HG03097 (cell line): Measurements from ENCODE around the gene MTMR12.
"Not testable (repeated sequence)": the region's sequence is repeated elsewhere in the genome, so short reads cannot be mapped to it uniquely, and the experiment has no call there.

Source experiments
- ATAC-seq: cut with Tn5 transposase; IDR thresholded peaks from one replicate; pipeline ENCODE4 v1.9.1; 2021; ENCODE audit not compliant: unreplicated experiment, low FRiP score

Gene MTMR12

GRCh38 chr5:32241034-32241783 is 71.5 kb downstream of the MTMR12 start:
- ATAC-seq: no peak

GRCh38 chr5:32239385-32239784 is 73.4 kb downstream of the MTMR12 start:
- no peak for ATAC-seq

DNA sequence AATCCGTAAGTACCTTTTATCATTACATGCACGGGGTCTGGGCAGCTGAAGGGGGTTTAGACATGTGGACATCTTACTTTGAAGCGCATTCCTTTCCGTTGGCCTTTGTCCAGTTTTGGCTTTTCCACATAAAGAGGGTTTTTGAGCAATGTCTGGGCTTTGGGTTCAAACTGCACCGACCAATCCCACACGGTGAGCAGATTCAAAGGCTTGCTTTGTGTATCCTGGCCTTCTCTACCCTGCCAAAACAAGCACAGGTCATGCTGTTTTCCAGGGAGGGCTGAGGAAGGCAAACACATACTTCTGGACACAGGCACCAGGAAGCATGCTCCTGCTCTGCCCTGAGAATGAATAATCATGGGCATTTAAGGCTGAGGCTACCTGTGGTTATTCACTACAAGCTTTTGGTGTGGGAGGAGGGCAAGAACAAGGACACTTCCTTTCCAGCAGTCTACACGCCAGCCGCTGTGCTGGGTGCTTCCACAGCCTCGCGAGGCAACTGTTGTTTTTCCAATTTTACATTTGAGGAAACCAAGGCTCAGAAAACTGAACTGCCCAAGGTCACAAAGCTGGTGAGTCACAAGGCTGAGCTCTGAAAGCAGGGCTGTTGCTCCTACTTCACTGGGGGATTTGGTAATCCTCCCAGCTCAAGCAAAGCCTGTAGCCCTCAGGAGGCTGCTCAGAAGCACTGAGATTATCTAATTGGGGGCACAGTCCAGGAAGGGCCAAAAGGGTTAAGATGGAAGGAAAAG is 78.9 kb downstream of the MTMR12 start:
- no peak for ATAC-seq

DNA sequence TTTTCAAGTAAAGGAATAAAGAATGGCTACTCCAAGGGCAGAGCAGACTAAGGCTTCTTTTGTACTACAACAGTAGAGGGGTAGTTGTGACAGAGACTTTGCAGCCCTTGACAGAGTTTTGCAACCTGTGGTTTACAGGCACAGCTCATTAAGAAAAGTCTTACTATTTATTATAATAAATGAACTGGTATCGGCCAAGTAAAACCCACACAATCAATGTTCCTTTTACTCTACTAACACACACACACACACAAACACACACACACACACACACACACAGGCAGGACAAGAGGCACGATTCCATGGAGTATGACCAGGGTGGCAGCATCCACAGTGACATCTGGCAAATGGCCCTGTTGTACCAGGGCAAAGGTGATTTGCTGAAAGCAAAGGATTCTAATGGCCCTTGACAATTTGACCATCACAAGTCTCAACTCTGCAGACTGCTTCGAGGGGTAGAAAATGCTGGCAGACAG is 79.5 kb downstream of the MTMR12 start:
- ATAC-seq: no peak

GRCh38 chr5:32232441-32233219 is 80.1 kb downstream of the MTMR12 start:
- ATAC-seq: peak; percentile 81

DNA sequence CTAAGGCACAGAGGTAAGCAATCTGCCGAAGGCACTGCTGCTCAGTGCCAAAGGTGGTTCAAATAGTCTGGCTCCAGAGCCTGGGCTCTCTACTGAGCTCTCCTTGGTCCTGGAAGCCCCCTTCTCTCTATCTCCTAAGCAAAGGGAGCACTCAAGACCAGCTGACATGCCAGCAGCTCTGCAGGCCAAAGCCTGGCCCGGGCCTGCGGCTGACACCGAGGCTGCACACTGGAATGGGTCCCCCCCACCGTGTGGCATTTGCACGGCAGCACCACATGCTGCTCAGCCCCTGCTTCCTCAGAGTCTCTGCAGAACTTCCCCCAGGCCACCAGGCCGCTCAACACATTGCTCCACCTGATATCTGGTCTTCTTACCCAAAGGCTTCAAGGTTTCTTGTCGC is 80.8 kb downstream of the MTMR12 start:
- no peak for ATAC-seq

DNA sequence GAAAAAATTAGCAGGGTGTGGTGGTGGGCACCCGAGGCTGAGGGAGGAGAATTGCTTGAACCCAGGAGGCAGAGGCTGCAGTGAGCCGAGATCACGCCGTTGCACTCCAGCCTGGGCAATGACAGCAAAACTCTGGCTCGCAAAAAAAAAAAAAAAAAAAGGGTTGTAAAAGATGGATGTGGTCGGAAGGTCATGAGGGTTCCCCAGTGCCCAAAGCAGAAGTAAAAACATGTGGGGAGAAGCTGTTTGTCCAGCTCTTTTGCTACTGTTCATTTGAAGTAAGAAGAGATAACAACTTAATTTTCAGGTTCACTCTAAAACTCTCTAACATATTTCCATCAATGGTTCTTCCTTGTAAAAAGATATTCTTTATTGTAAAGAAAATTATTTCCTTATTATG is 81.5 kb downstream of the MTMR12 start:
- no peak for ATAC-seq

GRCh38 chr5:32230356-32231099 is 82.2 kb downstream of the MTMR12 start:
- ATAC-seq: no peak

DNA sequence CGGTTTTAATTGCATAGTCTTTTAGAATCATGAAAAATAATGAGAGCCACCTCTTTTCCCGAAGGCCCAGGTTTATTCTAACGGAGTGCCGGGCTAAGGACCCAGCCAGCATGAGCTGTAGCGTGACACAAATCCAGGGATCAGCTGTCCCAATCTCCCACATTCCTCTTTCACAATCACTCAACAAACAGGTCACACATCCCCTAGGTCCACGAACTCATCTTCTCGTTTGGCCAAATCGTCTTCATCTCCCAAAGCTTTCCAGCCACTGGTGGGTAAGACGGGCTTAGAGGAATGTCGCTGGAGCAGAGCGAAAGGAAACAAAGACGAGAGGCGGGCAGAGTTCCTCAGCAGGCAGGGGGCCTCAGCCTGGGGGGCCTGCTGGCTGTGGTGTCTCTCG is 83.2 kb downstream of the MTMR12 start:
- ATAC-seq: no peak

DNA sequence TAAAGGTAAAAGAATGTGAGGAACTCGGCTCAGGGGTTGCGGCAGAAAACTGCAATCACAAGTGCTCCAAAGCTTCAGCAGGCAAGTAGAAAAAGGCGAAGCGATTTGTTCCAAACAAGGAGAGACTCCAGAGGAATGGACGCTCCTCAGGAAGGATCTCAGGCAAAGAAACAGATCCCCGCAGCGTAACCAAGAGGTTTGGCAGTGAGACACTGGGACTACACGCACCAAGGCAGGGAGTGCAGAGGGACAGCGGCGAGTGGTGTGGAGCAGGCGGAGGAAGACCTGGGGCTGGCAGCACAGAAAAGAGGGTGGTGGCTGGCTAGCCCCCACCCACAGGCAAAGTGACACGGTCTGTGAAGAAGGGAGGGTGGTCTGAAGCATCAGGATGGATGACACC is 83.9 kb downstream of the MTMR12 start:
- ATAC-seq: no peak

DNA sequence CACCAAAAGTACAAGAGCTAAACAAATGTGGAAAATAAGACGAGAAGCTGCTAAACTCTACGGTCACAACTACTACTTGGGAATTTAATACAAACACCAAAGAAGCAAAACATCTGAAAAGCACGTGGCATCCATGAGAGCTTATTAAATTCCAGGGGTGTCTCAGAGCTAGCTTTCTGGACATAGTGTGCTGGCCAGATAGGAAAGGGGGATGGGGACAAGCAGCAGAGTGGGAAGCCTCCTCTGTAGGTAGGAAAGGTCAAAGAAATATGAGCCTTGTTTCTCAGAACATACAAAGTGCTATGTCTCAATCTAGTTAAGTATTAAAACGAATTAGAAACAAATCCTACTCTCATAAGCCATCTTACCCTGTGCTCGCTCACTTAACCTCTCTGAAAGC is 87.3 kb downstream of the MTMR12 start:
- no peak for ATAC-seq

DNA sequence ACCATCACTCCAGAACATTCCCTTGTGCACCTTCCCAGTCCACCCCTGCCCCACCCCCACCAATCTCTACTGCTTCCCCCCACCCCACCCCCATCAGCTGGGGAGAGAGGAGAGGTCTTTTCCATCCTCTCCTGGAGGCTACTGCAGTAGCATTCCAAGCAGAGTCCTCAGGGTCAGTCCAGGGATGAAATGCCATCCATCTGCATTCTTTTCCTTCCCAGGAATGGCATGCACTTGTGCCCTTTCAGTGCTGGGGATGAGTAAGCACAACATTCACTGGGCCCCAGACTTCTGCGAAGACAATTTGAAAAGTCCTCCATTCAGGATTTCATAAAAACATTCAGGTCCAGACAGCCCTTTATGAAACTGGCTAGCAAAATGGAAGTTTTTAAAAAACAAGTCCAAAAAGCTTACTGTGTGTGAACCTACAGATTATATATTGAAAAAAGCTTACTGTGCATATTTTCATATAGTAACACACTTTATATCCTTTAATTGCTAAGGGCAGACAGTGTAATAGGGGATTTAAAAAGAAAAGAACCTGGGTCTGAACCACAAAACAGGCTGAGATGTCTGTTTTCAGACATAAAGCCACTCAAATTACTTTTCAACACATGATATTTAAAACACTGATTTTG is 88.6 kb downstream of the MTMR12 start:
- no peak for ATAC-seq

GRCh38 chr5:32222723-32223470 is 89.8 kb downstream of the MTMR12 start:
- no peak for ATAC-seq

DNA sequence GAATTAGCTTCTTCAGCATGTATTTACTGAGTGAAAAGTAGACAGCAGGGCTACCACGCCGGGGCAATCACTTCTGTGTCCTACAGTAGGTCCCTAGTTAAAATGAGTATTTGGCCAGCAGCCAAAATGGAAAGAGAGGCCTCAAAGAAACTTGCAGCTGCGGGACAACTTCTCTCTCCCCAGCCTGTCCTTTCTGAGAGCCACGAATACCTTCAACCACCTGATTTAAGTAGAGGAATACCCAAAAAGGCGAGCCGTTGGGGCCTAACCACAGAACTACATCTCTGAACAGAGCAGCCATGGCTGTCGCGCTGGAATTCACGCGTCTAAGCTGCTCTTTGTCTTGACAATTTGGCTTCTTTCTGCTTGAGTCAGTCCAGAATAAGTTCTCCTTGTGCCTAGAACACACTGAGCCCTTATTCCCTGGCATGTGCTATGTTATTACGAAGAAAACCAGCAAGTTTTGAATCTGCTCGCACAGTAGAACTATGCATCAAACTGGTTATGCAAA is 94.8 kb downstream of the MTMR12 start:
- no peak for ATAC-seq

DNA sequence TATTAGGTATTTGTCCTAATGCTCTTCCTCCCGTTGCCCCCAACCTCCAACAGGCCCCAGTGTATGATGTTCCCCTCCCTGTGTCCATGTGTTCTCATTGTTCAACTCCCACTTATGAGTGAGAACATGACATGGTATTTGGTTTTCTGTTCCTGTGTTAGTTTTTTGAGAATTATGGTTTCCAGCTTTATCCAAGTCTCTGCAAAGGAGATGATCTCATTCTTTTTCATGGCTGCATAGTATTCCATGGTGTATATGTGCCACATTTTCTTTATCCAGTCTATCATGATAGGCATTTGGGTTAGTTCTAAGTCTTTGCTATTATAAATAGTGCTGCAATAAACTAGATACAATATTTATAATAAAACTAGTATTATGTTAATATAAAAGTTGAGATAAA is 98.4 kb downstream of the MTMR12 start:
- ATAC-seq: not testable (repeated sequence)

- no peak for ATAC-seq
These were observed 102.6 kb downstream of the MTMR12 start for GRCh38 chr5:32210151-32210550.

GRCh38 chr5:32208837-32209236 is 103.9 kb downstream of the MTMR12 start:
- ATAC-seq: not testable (repeated sequence)

DNA sequence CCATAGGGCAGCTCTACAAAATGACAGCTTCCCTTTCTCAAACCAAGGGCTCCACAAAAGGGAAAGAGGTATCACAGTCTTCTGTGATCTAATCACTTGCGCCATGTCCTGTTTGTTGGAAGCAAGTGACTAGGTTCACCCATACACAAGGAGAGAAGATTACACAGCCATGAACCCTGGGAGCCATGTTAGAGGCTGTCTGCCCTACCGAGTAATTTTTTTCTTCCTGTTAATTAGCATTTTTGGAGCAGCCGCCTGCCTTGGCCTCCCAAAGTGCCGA is 105.4 kb downstream of the MTMR12 start:
- ATAC-seq: no peak
